ENCODE data around the gene ALX1.

Gene ALX1

DNA sequence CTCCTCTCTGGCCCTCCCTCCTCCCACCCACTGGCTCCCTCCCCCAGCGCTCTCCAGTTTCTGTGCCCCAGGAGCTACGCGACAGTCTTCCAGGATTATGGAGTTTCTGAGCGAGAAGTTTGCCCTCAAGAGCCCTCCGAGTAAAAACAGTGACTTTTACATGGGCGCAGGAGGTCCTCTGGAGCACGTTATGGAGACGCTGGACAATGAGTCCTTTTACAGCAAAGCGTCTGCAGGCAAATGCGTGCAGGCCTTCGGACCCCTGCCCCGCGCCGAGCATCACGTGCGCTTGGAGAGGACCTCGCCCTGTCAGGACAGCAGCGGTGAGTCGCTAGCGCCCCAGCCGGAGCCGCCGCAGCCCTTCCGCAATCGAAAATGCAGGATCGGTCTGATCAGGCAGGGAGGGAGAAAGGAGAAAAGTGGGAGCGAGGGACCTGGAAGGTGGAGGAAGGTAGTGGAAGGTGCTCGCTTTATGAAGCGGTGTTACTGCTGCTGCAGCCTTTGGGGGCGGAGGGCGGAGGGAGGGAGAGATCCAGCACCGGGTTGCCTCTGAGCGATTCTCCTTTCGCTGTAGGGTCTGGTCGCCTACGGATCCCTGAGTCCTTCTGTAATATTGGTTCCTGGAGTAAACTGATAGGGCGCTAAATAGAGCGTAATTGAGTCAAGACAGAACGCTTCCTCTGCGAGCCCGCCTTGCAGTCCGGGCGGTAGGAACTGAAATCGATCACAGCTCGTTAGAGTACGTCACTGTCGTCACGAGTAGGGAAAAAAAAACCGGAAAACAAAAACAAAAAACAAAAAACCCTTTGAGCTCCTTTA is at the start of gene ALX1:
Gene ALX1, plus strand, starts transcription at position 56 of the 819 bp plus-strand sequence. Its CDS starts 42 bp downstream, at position 98.
- Histone ChIP-seq H3K4me1 (ENCODE audit: control insufficient read depth, insufficient read depth, low read length) (peaks cover 17% of the 10 kb centered on the region), H3K27me3 (ENCODE audit: control insufficient read depth, insufficient read depth, low read length) (peaks cover 73% of the 10 kb centered on the region), H3K9ac (ENCODE audit: low read length) (no peak within 1 kb of the TSS), H3K36me3 (ENCODE audit: control insufficient read depth, insufficient read depth, low read length) (no peaks in the 10 kb centered on the region), H3K4me3 (ENCODE audit: low read length) (no peak within 1 kb of the TSS), H3K9me3 (ENCODE audit: control insufficient read depth, low read length) (no peaks in the 10 kb centered on the region)

DNA sequence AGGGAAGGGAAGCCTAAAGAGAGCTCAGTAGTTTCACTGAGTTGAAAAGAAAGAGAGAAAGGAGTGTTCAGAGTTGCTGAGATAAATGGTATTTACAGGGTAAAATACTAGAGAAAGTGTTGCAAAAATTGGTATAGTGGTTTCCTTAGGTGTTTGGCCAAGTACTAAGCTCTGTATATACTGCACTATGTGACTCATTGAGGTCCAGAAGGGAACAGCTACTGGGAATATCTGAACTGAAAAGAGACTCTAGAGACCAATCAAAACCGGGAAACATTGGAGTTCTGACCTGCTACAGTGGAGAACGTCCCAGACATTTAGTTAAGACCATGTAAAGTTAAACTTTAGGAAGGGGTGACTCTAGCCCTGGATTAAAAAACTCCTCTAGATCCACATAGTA is 42.7 kb upstream of the ALX1 start:
- Histone ChIP-seq H3K36me3 (ENCODE audit: control insufficient read depth, insufficient read depth, low read length) (no peaks in the 10 kb centered on the region), H3K9ac (ENCODE audit: low read length) (no peak overlapping the region), H3K4me1 (ENCODE audit: control insufficient read depth, insufficient read depth, low read length) (no peaks in the 10 kb centered on the region), H3K4me3 (ENCODE audit: low read length) (no peak overlapping the region), H3K9me3 (ENCODE audit: control insufficient read depth, low read length) (no peaks in the 10 kb centered on the region), H3K27me3 (ENCODE audit: control insufficient read depth, insufficient read depth, low read length) (no peaks in the 10 kb centered on the region)

DNA sequence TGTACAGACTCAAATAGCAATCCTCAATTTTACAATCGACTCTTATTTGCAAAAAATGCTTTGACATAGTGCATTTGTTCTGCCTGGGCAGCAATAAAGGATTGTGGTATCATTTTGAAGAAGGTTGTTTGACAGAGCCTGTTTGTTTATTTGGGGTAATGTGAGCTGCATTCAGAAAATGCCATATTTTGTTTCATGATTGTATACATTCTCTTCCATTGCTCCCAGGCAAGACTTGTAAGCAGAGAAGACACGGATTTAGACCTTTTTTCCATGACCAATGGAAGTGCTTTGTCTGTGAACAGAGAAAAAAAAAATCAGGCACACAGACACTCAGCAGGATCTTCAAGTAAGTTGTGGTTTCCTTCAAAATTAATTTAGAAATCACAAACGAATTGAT is 35.5 kb upstream of the ALX1 start:
- no peaks in the 10 kb centered on the region for H3K27me3 ChIP-seq (ENCODE audit: control insufficient read depth, insufficient read depth, low read length)
- no peaks in the 10 kb centered on the region for H3K36me3 ChIP-seq (ENCODE audit: control insufficient read depth, insufficient read depth, low read length)
- H3K4me3 ChIP-seq (ENCODE audit: low read length): no peak overlapping the region
- H3K4me1 ChIP-seq (ENCODE audit: control insufficient read depth, insufficient read depth, low read length): no peaks in the 10 kb centered on the region
- no peaks in the 10 kb centered on the region for H3K9me3 ChIP-seq (ENCODE audit: control insufficient read depth, low read length)
- no peak overlapping the region for H3K9ac ChIP-seq (ENCODE audit: low read length)

DNA sequence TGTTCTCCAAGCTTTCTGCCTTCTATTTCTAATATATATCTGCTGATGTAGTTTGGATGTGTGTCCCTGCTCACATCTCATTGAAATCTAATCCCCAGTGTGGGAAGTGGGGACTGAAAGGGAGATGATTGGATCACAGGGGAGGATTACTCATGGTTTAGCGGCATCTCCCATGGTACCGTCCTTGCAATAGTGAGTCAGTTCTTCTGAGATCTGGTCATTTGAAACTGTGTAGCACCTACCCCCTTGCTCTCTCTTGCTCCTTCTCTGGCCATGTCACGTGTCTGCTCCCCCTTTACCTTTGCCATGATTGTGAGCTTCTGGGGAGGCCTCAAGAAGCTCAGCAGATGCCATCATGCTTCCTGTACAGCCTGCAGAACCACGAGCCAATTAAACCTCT is 26.2 kb upstream of the ALX1 start:
- Histone ChIP-seq H3K9ac (ENCODE audit: low read length) (no peak overlapping the region), H3K27me3 (ENCODE audit: control insufficient read depth, insufficient read depth, low read length) (no peaks in the 10 kb centered on the region), H3K4me3 (ENCODE audit: low read length) (no peak overlapping the region), H3K9me3 (ENCODE audit: control insufficient read depth, low read length) (no peaks in the 10 kb centered on the region), H3K36me3 (ENCODE audit: control insufficient read depth, insufficient read depth, low read length) (no peaks in the 10 kb centered on the region), H3K4me1 (ENCODE audit: control insufficient read depth, insufficient read depth, low read length) (no peaks in the 10 kb centered on the region)

DNA sequence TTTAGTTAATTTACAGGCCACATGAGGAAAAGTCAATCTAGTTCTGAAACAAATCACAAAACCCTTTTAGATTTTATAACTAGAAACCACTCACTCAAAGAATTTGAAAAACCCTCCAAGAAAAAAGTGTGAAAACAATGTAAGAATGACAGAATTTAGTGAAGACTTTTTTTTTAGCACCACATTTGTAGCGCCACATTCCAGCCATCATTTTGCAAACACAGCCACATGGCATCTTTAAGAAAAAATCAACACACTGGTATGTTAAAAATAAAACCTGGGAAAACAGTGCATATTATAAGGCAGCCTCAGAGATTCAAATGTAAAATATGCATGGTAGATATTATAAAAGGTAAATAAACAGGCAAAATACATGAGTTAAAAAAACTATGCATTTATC is 22.3 kb upstream of the ALX1 start:
- Histone ChIP-seq H3K4me1 (ENCODE audit: control insufficient read depth, insufficient read depth, low read length) (no peaks in the 10 kb centered on the region), H3K4me3 (ENCODE audit: low read length) (no peak overlapping the region), H3K36me3 (ENCODE audit: control insufficient read depth, insufficient read depth, low read length) (no peaks in the 10 kb centered on the region), H3K9me3 (ENCODE audit: control insufficient read depth, low read length) (no peaks in the 10 kb centered on the region), H3K9ac (ENCODE audit: low read length) (no peak overlapping the region), H3K27me3 (ENCODE audit: control insufficient read depth, insufficient read depth, low read length) (no peaks in the 10 kb centered on the region)

DNA sequence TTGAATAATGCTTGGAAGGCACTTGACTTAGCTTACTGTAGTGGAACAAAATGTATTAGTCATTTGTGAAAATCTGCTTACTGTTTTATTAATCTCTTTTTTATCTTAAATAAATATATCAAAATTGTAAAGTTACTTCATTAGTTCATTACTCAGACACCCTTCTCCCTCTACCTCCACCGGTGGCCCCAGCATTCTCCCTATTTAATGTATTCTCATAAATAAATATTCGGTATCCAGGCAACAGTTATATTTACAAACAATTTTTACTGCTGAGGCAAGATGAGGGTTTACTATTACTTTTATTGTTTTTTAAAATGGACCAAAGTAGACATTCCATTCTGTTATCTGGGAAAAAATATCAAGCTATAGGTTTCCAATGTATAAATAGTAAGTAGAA is 19.6 kb upstream of the ALX1 start:
- Histone ChIP-seq H3K27me3 (ENCODE audit: control insufficient read depth, insufficient read depth, low read length) (no peaks in the 10 kb centered on the region), H3K36me3 (ENCODE audit: control insufficient read depth, insufficient read depth, low read length) (no peaks in the 10 kb centered on the region), H3K4me3 (ENCODE audit: low read length) (no peak overlapping the region), H3K4me1 (ENCODE audit: control insufficient read depth, insufficient read depth, low read length) (no peaks in the 10 kb centered on the region), H3K9me3 (ENCODE audit: control insufficient read depth, low read length) (no peaks in the 10 kb centered on the region), H3K9ac (ENCODE audit: low read length) (no peak overlapping the region)

DNA sequence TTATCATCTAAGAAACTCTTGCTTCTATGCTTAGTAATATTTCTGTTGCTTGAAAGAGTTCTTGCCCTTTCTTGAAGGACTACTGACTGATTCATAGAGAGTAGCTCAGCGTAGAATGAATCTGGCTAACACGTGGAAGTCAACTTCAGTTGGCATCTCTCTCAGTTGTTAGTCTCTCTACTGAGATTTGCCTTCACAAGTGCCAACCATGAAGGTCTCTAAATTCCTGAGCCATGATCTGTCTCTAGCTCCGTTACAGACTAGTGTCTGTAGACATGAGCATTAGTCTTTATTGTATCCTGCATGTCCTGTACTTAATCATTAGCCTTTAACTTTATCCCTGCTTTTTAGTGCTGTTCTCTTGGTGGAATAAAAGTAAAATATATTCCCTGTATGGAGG is 19.1 kb upstream of the ALX1 start:
- no peaks in the 10 kb centered on the region for H3K36me3 ChIP-seq (ENCODE audit: control insufficient read depth, insufficient read depth, low read length)
- H3K9me3 ChIP-seq (ENCODE audit: control insufficient read depth, low read length): no peaks in the 10 kb centered on the region
- no peak overlapping the region for H3K4me3 ChIP-seq (ENCODE audit: low read length)
- no peaks in the 10 kb centered on the region for H3K27me3 ChIP-seq (ENCODE audit: control insufficient read depth, insufficient read depth, low read length)
- no peaks in the 10 kb centered on the region for H3K4me1 ChIP-seq (ENCODE audit: control insufficient read depth, insufficient read depth, low read length)
- H3K9ac ChIP-seq (ENCODE audit: low read length): no peak overlapping the region

DNA sequence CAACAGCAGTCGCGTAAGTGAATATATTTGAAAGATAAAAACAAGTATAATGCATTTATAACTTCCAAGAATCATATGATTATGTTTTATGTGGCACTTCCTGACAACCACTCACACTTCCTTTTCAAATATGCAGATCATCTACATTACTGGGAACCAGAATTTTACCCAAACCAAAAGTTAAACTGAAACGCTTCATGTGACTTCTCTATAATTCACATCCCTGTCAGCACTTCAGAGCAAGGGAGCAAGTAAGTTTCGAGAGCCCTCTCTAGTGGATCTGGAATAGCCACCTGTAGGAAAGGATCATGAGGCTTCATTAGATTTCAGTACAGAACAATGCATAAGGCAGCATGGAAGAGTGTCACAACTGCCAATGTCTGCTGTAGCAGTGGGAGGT is 13.7 kb upstream of the ALX1 start:
- H3K36me3 ChIP-seq (ENCODE audit: control insufficient read depth, insufficient read depth, low read length): no peaks in the 10 kb centered on the region
- H3K4me1 ChIP-seq (ENCODE audit: control insufficient read depth, insufficient read depth, low read length): no peaks in the 10 kb centered on the region
- no peaks in the 10 kb centered on the region for H3K9me3 ChIP-seq (ENCODE audit: control insufficient read depth, low read length)
- no peak overlapping the region for H3K4me3 ChIP-seq (ENCODE audit: low read length)
- no peak overlapping the region for H3K9ac ChIP-seq (ENCODE audit: low read length)
- peaks cover 4% of the 10 kb centered on the region for H3K27me3 ChIP-seq (ENCODE audit: control insufficient read depth, insufficient read depth, low read length)

DNA sequence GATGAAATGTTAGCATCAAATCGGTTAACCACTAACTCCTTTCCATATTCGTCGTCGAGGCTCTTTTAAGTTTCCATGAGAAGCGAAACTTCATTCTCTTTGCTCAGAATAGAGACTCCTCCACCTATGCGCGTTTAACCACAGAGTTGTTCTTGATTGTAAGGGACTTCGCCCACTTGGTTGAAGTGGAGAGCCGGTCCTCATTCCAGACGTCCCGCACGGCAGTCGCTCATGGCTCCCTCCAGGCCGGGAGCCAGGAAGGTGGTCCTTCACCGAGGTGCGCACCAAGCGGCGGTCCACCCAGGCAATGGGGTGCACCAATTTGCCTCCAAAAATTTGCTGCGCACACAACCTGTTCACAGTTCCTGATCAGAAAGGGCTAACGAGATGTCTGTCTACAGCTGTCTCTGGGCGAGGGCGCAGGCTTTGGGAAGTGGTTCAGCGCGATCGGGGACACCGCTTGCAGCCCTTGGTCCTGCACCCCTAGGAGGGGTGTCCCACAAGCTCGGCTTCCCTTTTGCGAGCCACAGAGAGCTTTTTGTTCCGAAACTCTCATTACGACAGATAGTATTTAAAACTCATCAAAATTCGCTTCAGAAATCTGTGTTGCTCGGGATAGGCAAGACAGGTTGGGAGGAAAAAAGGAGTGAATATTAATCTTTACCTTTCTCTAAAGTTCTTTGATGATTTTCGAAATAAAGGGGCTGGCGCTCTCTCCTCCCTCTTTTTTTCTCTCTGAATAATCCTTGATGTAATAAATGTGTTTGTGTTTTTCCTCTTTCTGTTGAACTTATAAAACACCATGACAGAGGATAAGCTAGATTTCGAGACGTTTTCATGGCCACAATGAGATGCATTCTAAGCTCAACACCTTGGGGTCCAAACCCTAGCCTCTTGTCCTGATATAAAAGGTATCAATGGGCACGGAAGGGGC is 6.4 kb upstream of the ALX1 start:
- Histone ChIP-seq H3K4me3 (ENCODE audit: low read length) (no peak overlapping the region), H3K9me3 (ENCODE audit: control insufficient read depth, low read length) (no peaks in the 10 kb centered on the region), H3K4me1 (ENCODE audit: control insufficient read depth, insufficient read depth, low read length) (peaks cover 4% of the 10 kb centered on the region), H3K36me3 (ENCODE audit: control insufficient read depth, insufficient read depth, low read length) (no peaks in the 10 kb centered on the region), H3K27me3 (ENCODE audit: control insufficient read depth, insufficient read depth, low read length) (peaks cover 60% of the 10 kb centered on the region), H3K9ac (ENCODE audit: low read length) (no peak overlapping the region)

DNA sequence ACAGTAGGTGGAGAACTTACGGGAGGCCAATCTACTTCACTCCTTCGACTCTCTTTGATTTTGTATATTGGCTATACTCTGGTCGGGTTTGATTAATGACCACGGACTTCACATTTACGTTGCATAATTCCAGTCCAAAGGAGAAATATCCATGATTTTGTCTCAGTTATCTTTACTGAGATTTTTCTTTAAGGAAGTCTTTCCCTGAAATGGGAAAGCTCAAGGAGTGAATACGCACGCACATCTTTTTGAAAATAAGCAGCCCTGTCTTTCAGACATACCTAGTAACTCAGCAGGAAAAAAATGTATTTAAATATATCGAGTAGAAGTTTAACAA is 5.7 kb upstream of the ALX1 start:
- H3K27me3 ChIP-seq (ENCODE audit: control insufficient read depth, insufficient read depth, low read length): peaks cover 67% of the 10 kb centered on the region
- H3K4me3 ChIP-seq (ENCODE audit: low read length): no peak overlapping the region
- peaks cover 5% of the 10 kb centered on the region for H3K4me1 ChIP-seq (ENCODE audit: control insufficient read depth, insufficient read depth, low read length)
- H3K36me3 ChIP-seq (ENCODE audit: control insufficient read depth, insufficient read depth, low read length): no peaks in the 10 kb centered on the region
- H3K9ac ChIP-seq (ENCODE audit: low read length): no peak overlapping the region
- H3K9me3 ChIP-seq (ENCODE audit: control insufficient read depth, low read length): no peaks in the 10 kb centered on the region

DNA sequence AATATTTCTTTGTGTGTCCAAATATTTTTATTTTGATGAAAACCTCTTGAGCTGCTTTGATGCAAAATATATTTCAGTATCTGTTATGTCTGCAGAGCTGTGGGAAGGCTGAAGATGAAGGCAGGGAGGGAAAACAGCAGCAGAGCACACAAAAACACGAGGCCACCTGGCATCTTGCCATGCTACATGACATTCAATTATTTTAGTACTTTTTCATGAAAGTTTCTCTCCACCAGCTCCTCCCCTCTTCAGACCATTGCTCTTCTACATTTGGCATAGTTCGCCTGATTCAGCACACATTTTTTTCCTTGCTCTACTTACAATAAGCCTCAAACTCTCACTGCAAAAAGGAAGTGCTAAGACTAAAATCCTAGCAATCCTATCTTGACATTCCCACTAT is 4.6 kb upstream of the ALX1 start:
- no peak overlapping the region for H3K4me3 ChIP-seq (ENCODE audit: low read length)
- no peaks in the 10 kb centered on the region for H3K36me3 ChIP-seq (ENCODE audit: control insufficient read depth, insufficient read depth, low read length)
- peaks cover 76% of the 10 kb centered on the region for H3K27me3 ChIP-seq (ENCODE audit: control insufficient read depth, insufficient read depth, low read length)

DNA sequence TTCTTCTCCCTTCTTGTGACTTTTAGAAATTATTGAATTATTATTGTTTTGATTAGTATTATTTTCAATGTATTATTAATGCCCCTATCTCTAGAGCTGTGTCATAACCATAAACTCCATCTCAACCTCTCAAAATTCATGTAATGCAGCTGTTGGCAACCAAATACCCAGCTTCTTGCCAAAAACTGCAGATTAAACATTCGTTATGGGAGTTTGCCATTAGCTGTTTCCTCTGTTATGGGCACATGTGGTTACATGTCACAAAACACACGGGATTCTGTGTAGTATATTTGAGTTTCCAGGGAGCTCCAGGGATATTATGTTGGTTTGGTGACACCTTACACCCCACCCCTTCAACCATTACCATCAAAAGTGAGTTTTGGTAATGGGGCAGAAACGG is 2.8 kb upstream of the ALX1 start:
- Histone ChIP-seq H3K4me1 (ENCODE audit: control insufficient read depth, insufficient read depth, low read length) (peaks cover 17% of the 10 kb centered on the region), H3K27me3 (ENCODE audit: control insufficient read depth, insufficient read depth, low read length) (peaks cover 87% of the 10 kb centered on the region)

More for the DNA sequence above, 4.6 kb upstream of the ALX1 start:
- Histone ChIP-seq H3K4me1 (ENCODE audit: control insufficient read depth, insufficient read depth, low read length) (peaks cover 9% of the 10 kb centered on the region), H3K9me3 (ENCODE audit: control insufficient read depth, low read length) (no peaks in the 10 kb centered on the region), H3K9ac (ENCODE audit: low read length) (no peak overlapping the region)

More for the DNA sequence above, 2.8 kb upstream of the ALX1 start:
- Histone ChIP-seq H3K9me3 (ENCODE audit: control insufficient read depth, low read length) (no peaks in the 10 kb centered on the region), H3K9ac (ENCODE audit: low read length) (no peak overlapping the region), H3K36me3 (ENCODE audit: control insufficient read depth, insufficient read depth, low read length) (no peaks in the 10 kb centered on the region), H3K4me3 (ENCODE audit: low read length) (no peak overlapping the region)

Data from mucosa of stomach (tissue), 1 donor.